BLaER1 (cell line): ENCODE results near the gene CDH2.

Experiments
- H3K27ac ChIP-seq: shearing (Covaris generic); formaldehyde crosslinking; 2 replicates; pipeline ENCODE4 v1.8.1; 2022
- H3K27me3 ChIP-seq: shearing (Covaris generic); formaldehyde crosslinking; 2 replicates; pipeline ENCODE4 v1.8.1; 2022
- H3K36me3 ChIP-seq: shearing (Covaris generic); formaldehyde crosslinking; 2 replicates; pipeline ENCODE4 v1.8.1; 2022
- H3K4me1 ChIP-seq: shearing (Covaris generic); formaldehyde crosslinking; 2 replicates; pipeline ENCODE4 v1.8.1; 2022
- H3K4me2 ChIP-seq: shearing (Covaris generic); formaldehyde crosslinking; 2 replicates; pipeline ENCODE4 v1.8.1; 2022
- H3K4me3 ChIP-seq: shearing (Covaris generic); formaldehyde crosslinking; 2 replicates; pipeline ENCODE4 v1.8.1; 2022
- H3K9ac ChIP-seq: shearing (Covaris generic); formaldehyde crosslinking; 2 replicates; pipeline ENCODE4 v1.8.1; 2022
- H3K9me3 ChIP-seq: shearing (Covaris generic); formaldehyde crosslinking; 2 replicates; pipeline ENCODE4 v1.8.1; 2022
- H4K20me1 ChIP-seq: shearing (Covaris generic); formaldehyde crosslinking; 2 replicates; pipeline ENCODE4 v1.8.1; 2022
- Cebpa-rat ChIP-seq: shearing (Covaris generic); IDR thresholded peaks from 2 replicates; pipeline ENCODE4 v1.8.1; 2022

The CDH2 gene

DNA sequence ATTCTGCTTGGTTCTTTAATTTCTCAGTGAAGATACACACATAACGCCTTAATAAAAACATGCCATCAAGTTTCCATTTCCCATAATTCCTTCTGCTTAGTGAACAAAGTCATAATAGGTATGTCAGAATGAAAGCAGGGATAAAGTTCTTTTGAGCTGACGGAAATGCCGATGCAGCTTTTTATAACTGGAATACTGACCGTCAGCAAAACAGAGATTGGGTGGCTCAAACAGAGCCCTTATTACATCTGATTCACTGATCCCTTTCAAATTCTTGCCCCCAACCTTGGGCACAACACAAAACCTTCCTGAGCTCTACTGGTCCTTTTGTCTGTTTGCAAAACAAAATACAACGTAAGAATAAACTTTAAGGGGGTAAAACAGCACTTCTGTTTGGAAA is 140.4 kb downstream of the CDH2 start:
- Histone ChIP-seq H3K9ac (no peak overlapping the region), H3K9me3 (no peaks in the 10 kb centered on the region), H3K27me3 (no peaks in the 10 kb centered on the region), H4K20me1 (no peaks in the 10 kb centered on the region), H3K4me1 (no peaks in the 10 kb centered on the region), H3K4me3 (no peak overlapping the region), H3K4me2 (no peak overlapping the region), H3K36me3 (no peaks in the 10 kb centered on the region), H3K27ac (no peak overlapping the region)
- no peak for TF ChIP-seq Cebpa-rat

DNA sequence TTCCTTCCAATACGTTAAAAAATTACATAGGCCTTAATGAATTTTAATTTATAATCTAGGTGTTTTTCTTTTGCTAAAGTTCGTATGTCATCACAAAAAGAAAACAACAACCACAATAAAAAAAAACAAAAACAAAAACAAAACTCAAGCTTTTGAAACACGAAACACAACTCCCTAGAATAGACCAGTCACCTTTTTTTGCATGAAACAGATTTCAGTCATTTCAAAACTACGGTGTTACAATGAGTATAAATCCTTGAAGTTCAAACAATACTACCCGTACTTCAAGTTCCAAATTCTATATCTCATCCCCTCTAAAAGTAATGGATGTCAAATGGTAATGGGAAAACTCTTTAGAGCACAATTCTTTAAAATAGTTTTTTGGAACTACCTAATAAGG is 142.4 kb downstream of the CDH2 start:
- H3K9me3 ChIP-seq = no peaks in the 10 kb centered on the region
- H3K27ac ChIP-seq = no peak overlapping the region
- H3K4me2 ChIP-seq = no peak overlapping the region
- H3K36me3 ChIP-seq = no peaks in the 10 kb centered on the region
- no peaks in the 10 kb centered on the region for H4K20me1 ChIP-seq
- H3K27me3 ChIP-seq = no peaks in the 10 kb centered on the region
- H3K4me3 ChIP-seq = no peak overlapping the region
- H3K4me1 ChIP-seq = no peaks in the 10 kb centered on the region
- no peak overlapping the region for H3K9ac ChIP-seq
- TF ChIP-seq Cebpa-rat = no peak

DNA sequence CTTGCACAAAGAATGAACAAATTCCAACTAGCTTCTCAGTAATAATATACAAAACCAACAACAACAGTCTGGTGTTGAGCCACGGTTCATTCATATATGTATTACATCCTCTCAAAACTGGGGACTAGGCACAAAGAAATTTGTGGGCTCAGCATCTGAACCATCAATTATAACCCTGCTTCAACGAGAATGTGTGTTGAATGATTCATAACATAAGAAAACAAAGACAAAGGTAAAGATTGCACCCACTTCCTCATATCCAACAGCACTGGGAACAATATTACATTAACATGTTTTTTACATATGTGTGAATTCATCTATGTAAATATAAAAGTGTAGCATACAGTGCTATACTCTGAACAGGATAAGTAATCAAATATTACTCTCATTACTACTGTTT is 144.8 kb downstream of the CDH2 start:
- no peaks in the 10 kb centered on the region for H3K9me3 ChIP-seq
- H3K4me2 ChIP-seq = no peak overlapping the region
- no peaks in the 10 kb centered on the region for H4K20me1 ChIP-seq

DNA sequence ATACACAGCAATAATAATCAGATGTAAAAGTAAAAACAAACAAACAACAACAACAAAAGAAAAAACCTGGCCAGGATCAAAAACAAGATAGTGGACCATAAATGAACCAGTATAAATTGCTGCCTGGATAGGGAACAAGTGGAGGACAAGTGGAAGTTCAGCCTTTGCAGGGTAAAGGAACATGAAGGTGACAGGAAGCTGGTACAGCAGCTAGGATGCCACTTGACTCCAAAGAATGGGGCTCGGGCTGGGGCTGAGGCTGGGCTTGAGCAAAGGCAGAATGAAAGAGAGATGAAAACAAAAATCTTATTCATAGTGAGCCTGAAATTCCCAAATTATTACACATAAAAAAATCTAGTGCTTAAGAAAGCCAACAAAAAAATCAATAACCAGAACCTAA is 146.5 kb downstream of the CDH2 start:
- H3K4me1 ChIP-seq = no peaks in the 10 kb centered on the region
- H4K20me1 ChIP-seq = no peaks in the 10 kb centered on the region
- H3K4me3 ChIP-seq = no peak overlapping the region
- H3K9ac ChIP-seq = no peak overlapping the region
- no peaks in the 10 kb centered on the region for H3K27me3 ChIP-seq
- TF ChIP-seq Cebpa-rat = no peak
- H3K27ac ChIP-seq = no peak overlapping the region
- no peaks in the 10 kb centered on the region for H3K9me3 ChIP-seq
- no peak overlapping the region for H3K4me2 ChIP-seq
- no peaks in the 10 kb centered on the region for H3K36me3 ChIP-seq

More for the DNA sequence above, 144.8 kb downstream of the CDH2 start:
- Histone ChIP-seq H3K36me3 (no peaks in the 10 kb centered on the region), H3K4me1 (no peaks in the 10 kb centered on the region), H3K27ac (no peak overlapping the region), H3K27me3 (no peaks in the 10 kb centered on the region), H3K4me3 (no peak overlapping the region), H3K9ac (no peak overlapping the region)
- no peak for TF ChIP-seq Cebpa-rat

DNA sequence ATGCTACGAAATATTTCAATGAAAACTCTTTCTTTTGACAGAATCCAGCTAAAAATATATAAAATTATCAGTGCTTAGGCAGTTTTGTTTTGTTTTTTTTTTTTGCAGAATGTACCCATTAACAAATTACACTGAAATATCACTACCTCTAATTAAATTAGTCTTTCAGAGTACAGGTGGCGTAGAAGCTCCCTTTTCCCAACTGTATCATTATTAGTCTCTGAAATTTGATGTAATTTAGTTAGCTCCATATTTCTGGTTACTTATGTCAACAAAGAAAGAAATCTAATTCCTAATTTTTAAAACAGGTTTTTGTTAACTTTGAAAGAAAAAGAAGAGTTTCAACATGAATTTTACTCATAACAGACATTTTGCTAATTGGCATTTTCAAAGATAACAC is 149.2 kb downstream of the CDH2 start:
- H3K4me1 ChIP-seq = no peaks in the 10 kb centered on the region
- no peak overlapping the region for H3K9ac ChIP-seq
- H3K4me3 ChIP-seq = no peak overlapping the region
- no peak overlapping the region for H3K27ac ChIP-seq
- no peak for TF ChIP-seq Cebpa-rat
- no peaks in the 10 kb centered on the region for H4K20me1 ChIP-seq
- no peaks in the 10 kb centered on the region for H3K36me3 ChIP-seq
- H3K27me3 ChIP-seq = no peaks in the 10 kb centered on the region
- H3K4me2 ChIP-seq = no peak overlapping the region
- no peaks in the 10 kb centered on the region for H3K9me3 ChIP-seq

DNA sequence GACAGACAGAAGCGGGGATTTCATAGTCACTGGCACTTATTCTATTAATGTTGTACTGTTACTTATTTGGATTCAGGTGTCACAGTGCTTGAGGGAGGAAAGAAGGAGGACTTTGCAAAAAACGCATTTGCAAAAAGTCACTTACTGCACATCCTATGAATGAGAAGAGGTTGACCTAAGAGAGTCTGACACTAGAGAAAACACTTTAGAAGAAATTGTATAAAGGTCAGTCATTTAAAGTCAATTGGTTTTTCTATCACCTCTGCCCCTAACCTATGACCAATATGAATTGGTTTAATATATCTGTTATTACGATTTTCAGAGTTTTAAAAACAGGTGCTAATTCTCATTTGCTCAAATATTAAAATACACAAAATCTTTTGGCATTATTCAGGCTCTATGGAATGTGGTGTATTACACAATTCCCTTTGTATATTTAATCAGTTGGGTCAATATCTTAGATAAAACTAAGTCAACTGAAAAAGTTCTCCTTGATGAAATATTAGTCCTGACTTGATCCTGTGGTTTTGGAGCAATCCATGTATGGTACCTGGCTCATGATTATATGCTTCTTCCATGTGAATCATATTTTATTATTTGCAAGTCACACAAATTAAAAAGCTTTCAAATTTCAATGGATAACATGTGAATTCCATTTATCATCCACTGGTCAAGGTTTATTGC is 157.4 kb downstream of the CDH2 start:
- H3K4me1 ChIP-seq = no peaks in the 10 kb centered on the region
- H3K9me3 ChIP-seq = no peaks in the 10 kb centered on the region
- H3K4me3 ChIP-seq = no peak overlapping the region
- H4K20me1 ChIP-seq = no peaks in the 10 kb centered on the region
- no peaks in the 10 kb centered on the region for H3K36me3 ChIP-seq
- no peak overlapping the region for H3K27ac ChIP-seq
- no peak for TF ChIP-seq Cebpa-rat
- H3K9ac ChIP-seq = no peak overlapping the region
- H3K4me2 ChIP-seq = no peak overlapping the region
- no peaks in the 10 kb centered on the region for H3K27me3 ChIP-seq

DNA sequence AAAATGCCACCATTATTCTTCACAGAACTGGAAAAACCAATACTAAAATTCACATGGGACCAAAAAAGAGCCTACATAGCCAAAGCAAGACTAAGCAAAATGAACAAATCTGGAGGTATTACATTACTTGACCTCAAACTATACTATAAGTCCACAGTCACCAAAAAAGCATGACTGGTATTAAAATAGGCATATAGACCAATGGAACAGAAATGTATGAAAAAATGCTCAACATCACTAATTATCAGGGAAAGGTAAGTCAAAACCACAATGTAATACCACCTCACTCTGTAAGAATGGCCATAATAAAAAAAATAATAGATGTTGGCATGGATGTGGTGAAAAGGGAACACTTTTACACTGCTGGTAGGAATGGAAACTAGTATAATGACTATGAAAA is 158.6 kb downstream of the CDH2 start:
- no peak overlapping the region for H3K27ac ChIP-seq
- H4K20me1 ChIP-seq = no peaks in the 10 kb centered on the region
- no peak overlapping the region for H3K4me2 ChIP-seq
- no peaks in the 10 kb centered on the region for H3K27me3 ChIP-seq
- no peak overlapping the region for H3K4me3 ChIP-seq
- no peaks in the 10 kb centered on the region for H3K36me3 ChIP-seq
- H3K9me3 ChIP-seq = no peaks in the 10 kb centered on the region
- TF ChIP-seq Cebpa-rat = no peak
- no peaks in the 10 kb centered on the region for H3K4me1 ChIP-seq
- H3K9ac ChIP-seq = no peak overlapping the region

DNA sequence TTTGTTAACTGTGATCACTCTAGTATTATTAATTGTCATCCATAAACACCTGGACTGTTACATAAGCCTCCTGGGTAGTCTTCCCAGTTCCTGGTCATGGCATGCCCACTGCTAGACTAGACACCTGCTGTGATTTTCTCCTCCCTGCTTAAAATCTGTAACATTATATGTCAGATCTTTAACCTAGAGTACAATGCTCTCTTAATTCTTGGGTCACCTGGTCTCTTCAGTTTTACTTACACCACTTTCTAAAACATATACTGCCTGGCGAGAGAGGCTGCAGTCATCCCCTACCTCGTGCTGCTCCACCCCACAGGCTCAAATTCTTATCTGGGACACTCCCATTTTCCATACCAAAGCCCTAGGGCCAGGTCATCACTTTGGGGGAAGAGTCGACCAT is 161.3 kb downstream of the CDH2 start:
- Histone ChIP-seq H3K4me1 (no peaks in the 10 kb centered on the region), H4K20me1 (no peaks in the 10 kb centered on the region), H3K4me3 (no peak overlapping the region), H3K9me3 (no peaks in the 10 kb centered on the region), H3K36me3 (no peaks in the 10 kb centered on the region), H3K4me2 (no peak overlapping the region), H3K9ac (no peak overlapping the region), H3K27me3 (no peaks in the 10 kb centered on the region), H3K27ac (no peak overlapping the region)
- TF ChIP-seq Cebpa-rat = no peak

DNA sequence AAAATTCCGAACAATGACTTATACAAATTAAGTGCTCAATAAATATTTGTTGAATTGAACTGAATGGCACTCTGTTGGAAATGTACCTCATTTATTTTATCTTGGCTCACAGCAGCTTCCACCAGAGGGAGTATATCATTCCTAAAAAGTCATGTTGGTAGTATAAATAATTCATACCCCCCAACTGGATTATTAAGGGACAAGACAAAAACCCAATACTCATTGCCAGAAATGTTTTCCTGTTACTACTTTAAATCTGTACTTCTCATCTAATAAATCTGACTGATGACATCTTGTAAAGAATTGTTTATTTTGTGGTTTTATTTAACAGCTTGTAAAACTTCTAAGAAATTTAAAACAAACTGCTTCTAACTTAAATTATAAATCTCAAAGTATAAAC is 163.9 kb downstream of the CDH2 start:
- Histone ChIP-seq H3K27ac (no peak overlapping the region), H3K36me3 (no peaks in the 10 kb centered on the region), H3K9ac (no peak overlapping the region), H3K9me3 (no peaks in the 10 kb centered on the region), H3K4me1 (no peaks in the 10 kb centered on the region), H3K4me2 (no peak overlapping the region), H3K4me3 (no peak overlapping the region), H3K27me3 (no peaks in the 10 kb centered on the region), H4K20me1 (no peaks in the 10 kb centered on the region)
- TF ChIP-seq Cebpa-rat = no peak

DNA sequence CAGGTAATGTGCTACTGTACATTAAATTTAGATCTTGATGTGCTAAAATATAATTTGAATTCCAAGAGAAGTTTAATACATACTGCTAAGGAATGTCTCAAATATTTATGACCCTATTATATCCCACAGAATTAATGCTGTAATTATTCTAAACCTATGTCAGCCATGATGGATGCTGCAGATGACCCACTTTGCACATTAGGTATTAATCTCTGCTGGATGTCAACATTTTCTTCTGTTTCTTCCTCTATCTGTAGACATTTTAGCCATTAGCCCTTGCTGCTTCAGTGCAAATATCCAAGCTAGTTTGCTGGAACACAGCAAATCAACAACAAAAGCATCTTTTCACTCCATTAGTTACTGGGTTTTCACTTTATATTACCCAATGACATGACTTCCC is 164.6 kb downstream of the CDH2 start:
- no peak overlapping the region for H3K4me2 ChIP-seq
- H3K36me3 ChIP-seq = no peaks in the 10 kb centered on the region
- H3K9me3 ChIP-seq = no peaks in the 10 kb centered on the region
- H3K9ac ChIP-seq = no peak overlapping the region
- no peak for TF ChIP-seq Cebpa-rat
- H3K4me3 ChIP-seq = no peak overlapping the region
- H4K20me1 ChIP-seq = no peaks in the 10 kb centered on the region
- H3K27ac ChIP-seq = no peak overlapping the region
- H3K27me3 ChIP-seq = no peaks in the 10 kb centered on the region
- no peaks in the 10 kb centered on the region for H3K4me1 ChIP-seq

DNA sequence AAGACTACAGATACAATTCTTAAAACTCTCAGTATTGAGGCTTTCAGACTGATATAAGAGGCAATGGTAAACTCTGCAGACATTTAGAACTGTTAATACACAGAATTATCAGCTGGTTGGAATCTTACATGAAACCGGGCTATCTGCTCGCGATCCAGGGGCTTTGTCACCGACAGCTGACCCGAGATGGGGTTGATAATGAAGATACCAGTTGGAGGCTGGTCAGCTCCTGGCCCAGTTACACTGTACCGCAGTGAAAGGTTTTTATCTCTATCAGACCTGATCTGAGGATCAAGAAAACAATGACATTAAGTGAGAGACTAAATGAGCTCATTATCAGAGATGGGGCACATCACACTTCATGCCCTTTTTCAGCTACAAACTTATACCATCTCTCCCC is 167.3 kb downstream of the CDH2 start:
- no peak overlapping the region for H3K27ac ChIP-seq
- H4K20me1 ChIP-seq = no peaks in the 10 kb centered on the region
- H3K9ac ChIP-seq = no peak overlapping the region
- no peaks in the 10 kb centered on the region for H3K9me3 ChIP-seq
- TF ChIP-seq Cebpa-rat = no peak
- no peak overlapping the region for H3K4me3 ChIP-seq
- no peak overlapping the region for H3K4me2 ChIP-seq
- H3K36me3 ChIP-seq = no peaks in the 10 kb centered on the region
- H3K4me1 ChIP-seq = peaks cover 8% of the 10 kb centered on the region
- no peaks in the 10 kb centered on the region for H3K27me3 ChIP-seq
